GM18499 (cell line): ENCODE data around the gene KDM4D.
"Not testable (repeated sequence)": the region's sequence is repeated elsewhere in the genome, so short reads cannot be mapped to it uniquely, and the experiment has no call there.

Experiments
- ATAC-seq: cut with Tn5 transposase; IDR thresholded peaks from one replicate; pipeline ENCODE4 v1.9.1; 2021; ENCODE audit warnings: moderate number of reproducible peaks; ENCODE audit not compliant: insufficient read depth, unreplicated experiment

Gene KDM4D

DNA sequence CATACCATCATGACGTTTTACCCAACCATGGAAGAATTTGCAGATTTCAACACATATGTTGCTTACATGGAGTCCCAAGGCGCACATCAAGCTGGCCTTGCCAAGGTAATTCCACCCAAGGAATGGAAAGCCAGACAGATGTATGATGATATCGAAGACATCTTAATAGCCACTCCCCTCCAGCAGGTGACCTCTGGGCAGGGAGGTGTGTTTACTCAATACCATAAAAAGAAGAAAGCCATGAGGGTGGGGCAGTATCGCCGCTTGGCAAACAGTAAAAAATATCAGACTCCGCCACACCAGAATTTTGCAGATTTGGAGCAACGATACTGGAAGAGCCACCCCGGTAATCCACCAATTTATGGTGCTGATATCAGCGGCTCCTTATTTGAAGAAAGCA is 52.1 kb downstream of the KDM4D start:
- ATAC-seq: not testable (repeated sequence)

DNA sequence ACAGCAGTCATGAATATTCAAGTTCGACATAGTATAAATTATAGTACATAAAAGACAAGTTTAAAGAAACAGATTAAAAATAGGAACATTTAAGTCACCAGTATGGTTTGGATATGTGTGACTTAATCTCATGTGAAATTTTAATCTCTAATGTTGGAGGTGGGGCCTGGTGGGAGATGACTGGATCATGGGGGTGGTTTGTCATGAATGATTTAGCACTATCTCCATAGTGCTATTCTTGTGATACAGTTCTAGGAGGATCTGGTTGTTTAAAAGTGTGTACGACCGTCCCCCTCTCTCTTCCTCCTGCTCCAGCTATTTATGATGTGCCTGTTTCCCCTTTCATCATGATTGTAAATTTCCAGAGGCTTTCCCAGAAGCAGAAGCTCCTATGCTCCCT is 54.8 kb downstream of the KDM4D start:
- ATAC-seq: no peak

DNA sequence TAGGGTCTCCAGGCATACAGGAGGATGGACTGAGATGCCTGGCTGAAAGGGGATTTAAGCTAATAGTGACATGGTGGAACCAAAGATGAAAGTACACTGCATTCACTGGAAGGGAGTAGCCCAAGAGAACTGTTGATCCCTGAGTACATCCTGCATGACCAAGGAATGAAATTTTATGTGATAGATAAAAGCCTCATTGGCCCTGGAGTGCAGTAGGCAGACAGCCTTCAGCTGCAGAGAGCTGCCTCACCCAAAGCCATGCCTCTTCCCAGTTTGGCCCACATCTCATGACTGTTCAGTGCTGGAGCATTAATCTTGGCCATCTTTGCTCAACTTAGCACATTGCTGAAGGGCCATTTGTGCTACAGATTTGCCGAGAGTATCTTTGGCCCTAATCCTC is 59.5 kb downstream of the KDM4D start:
- no peak for ATAC-seq

DNA sequence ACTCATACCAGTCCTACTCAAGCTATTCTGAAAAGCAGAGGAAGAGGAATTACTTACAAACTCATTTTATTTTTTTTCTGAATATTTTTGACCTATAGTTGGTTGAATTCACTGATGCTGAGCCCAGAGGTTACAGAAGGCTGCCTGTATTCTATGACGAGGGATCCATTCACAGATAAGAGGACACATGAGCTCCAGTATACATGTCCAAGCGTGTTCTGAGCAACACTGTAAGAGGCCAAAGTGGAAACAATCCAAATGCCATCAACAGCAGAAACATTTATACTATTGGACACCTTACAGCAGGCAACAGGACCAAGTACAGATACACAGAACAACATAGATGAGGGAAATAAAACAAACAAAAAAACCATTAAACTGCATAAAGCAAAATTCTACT is 61.8 kb downstream of the KDM4D start:
- no peak for ATAC-seq

GRCh38 chr11:95037356-95038035 is 64.0 kb downstream of the KDM4D start:
- not testable (repeated sequence) for ATAC-seq

- no peak for ATAC-seq
Measured at GRCh38 chr11:95042239-95042638, 68.7 kb downstream of the KDM4D start.

GRCh38 chr11:95042906-95043305 is 69.4 kb downstream of the KDM4D start:
- no peak for ATAC-seq

DNA sequence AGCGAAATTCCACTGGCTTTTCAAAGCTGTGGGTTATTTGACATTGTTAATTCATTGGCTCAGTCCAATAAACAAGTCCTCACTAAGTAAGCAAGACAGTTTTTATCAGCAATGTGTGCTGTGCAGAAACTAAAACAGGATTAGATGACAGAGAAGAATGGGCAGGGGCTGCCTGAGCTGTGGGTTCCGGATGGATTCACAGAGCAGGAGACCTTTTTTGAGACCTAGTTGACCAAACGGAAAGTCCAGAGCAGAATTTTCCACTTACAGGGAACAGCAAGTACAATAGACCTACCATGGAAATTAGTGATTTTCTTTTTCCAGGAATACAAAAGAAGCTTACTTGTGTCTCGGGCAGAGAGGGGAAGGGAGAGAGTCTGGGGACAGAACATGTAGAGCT is 70.5 kb downstream of the KDM4D start:
- no peak for ATAC-seq

- ATAC-seq: no peak
Measured at GRCh38 chr11:95045812-95046211, 72.3 kb downstream of the KDM4D start.
